ENCODE data around the gene PLCB4. TPM values are rescaled to one million over a fixed set of nuclear protein-coding genes. Genes with fewer than 3 reads are reported as not detected.

The PLCB4 gene
- total and polyA plus RNA-seq, 12 donors = 0.26 to 8.5 (median 2.8) TPM

GRCh38 chr20:9179193-9179802, 110.4 kb downstream of the PLCB4 start:
- TF ChIP-seq POLR2A (IDR thresholded peaks at IDR 0.05) = no peak
- TF ChIP-seq CTCF (IDR thresholded peaks at IDR 0.05) = no peak
- no peaks in the 10 kb centered on the region for H3K36me3 ChIP-seq (replicated peaks in 1 of 2)
- WGBS, 4 donors = 45 to 49% (median 46%) methylated on average over 1 of the region's 1 CpG
- H3K4me1 ChIP-seq (replicated peaks in 1 of 2) = no peaks in the 10 kb centered on the region
- DNase-seq = no peak
- no peaks in the 10 kb centered on the region for H3K9me3 ChIP-seq (replicated peaks in 1 of 3)
- H3K27ac ChIP-seq = no peak overlapping the region
- no peak overlapping the region for H3K4me3 ChIP-seq
- intact Hi-C loops (cut with DNase I) = no loop called here
- no peaks in the 10 kb centered on the region for H3K27me3 ChIP-seq

- Histone ChIP-seq H3K4me3 (no peak overlapping the region), H3K36me3 (replicated peaks in 1 of 2) (no peaks in the 10 kb centered on the region), H3K4me1 (replicated peaks in 1 of 2) (no peaks in the 10 kb centered on the region), H3K27ac (no peak overlapping the region), H3K9me3 (replicated peaks in 1 of 3) (no peaks in the 10 kb centered on the region), H3K27me3 (no peaks in the 10 kb centered on the region)
- intact Hi-C loops (cut with DNase I) = no loop called here
- no peak for TF ChIP-seq POLR2A (IDR thresholded peaks at IDR 0.05)
- TF ChIP-seq CTCF (IDR thresholded peaks at IDR 0.05) = no peak
- no peak for DNase-seq
Observed at GRCh38 chr20:9179867-9180266, 111.0 kb downstream of the PLCB4 start.

- H3K4me1 ChIP-seq (replicated peaks in 1 of 2) = no peaks in the 10 kb centered on the region
- no peaks in the 10 kb centered on the region for H3K9me3 ChIP-seq (replicated peaks in 1 of 3)
- H3K4me3 ChIP-seq = no peak overlapping the region
- 51 to 88% (median 74%) methylated on average over 1 of the region's 1 CpG for WGBS, 4 donors
- H3K27ac ChIP-seq = no peak overlapping the region
- TF ChIP-seq CTCF (IDR thresholded peaks at IDR 0.05) = no peak
- no peak for TF ChIP-seq POLR2A (IDR thresholded peaks at IDR 0.05)
- no peaks in the 10 kb centered on the region for H3K27me3 ChIP-seq
- DNase-seq = no peak
- intact Hi-C loops (cut with DNase I) = no loop called here
- no peaks in the 10 kb centered on the region for H3K36me3 ChIP-seq (replicated peaks in 1 of 2)
Observed at GRCh38 chr20:9180481-9181257, 111.8 kb downstream of the PLCB4 start.

- Histone ChIP-seq H3K27me3 (no peaks in the 10 kb centered on the region), H3K27ac (no peak overlapping the region), H3K9me3 (replicated peaks in 1 of 3) (no peaks in the 10 kb centered on the region), H3K4me1 (replicated peaks in 1 of 2) (no peaks in the 10 kb centered on the region), H3K4me3 (no peak overlapping the region), H3K36me3 (replicated peaks in 1 of 2) (no peaks in the 10 kb centered on the region)
- WGBS, 4 donors = 82 to 88% (median 86%) methylated on average over 6 of the region's 6 CpGs
- intact Hi-C loops (cut with DNase I) = no loop called here
- no peak for DNase-seq
- TF ChIP-seq POLR2A (IDR thresholded peaks at IDR 0.05) (no peak), CTCF (IDR thresholded peaks at IDR 0.05) (no peak)
Observed at GRCh38 chr20:9185511-9185910, 116.6 kb downstream of the PLCB4 start.

All from adrenal gland (tissue), 12 donors.